K562 (cell line): ENCODE results near the gene CPED1. TPM values are rescaled to one million over a fixed set of nuclear protein-coding genes. Genes with fewer than 3 reads are reported as not detected.

ENCODE experiments used
- ATAC-seq: fragments of 200-7000 bp; cut with Tn5 transposase; 3 replicates; pipeline ENCODE4 v1.9.1; 2020; ENCODE audit warnings: moderate library complexity
- BruUV-seq: library from RNA; stranded (reverse); fragments of 400-500 nt; replicated peaks from 2 replicates; lab custom pipeline; 2021; lab: Mats Ljungman, UMichigan
- CTCF ChIA-PET: fragments of 300-600 bp; formaldehyde crosslinking; extraction: SDS; loops from one replicate; lab custom pipeline; 2021; ENCODE audit warnings: low intra/inter-chr PET ratio; lab: Yijun Ruan, JAX
- POLR2A ChIA-PET: fragments of 300-600, 350-650 bp; sonication (Branson Sonifier 250); formaldehyde crosslinking; extraction: SDS; loops from one replicate; lab custom pipeline; 2021; ENCODE audit warnings: antibody characterized with exemption, inconsistent platforms; lab: Yijun Ruan, JAX
- DNase-seq, 4 experiments: peaks; one replicate each; pipeline versions ENCODE4 v3.0.0 to v3.0.0-alpha.2; 2011 to 2018; ENCODE audit warnings: low spot score in 3 of 4, mixed read lengths in 3 of 4; ENCODE audit errors: extremely low read depth in 1 of 4
- FAIRE-seq: peaks from 2 replicates; lab custom pipeline; 2011; peaks lifted over from hg19 to GRCh38; lab: Jason Lieb, UNC
- H2AFZ ChIP-seq: 2 replicates; pipeline ENCODE4 v1.6.0; 2011; ENCODE audit warnings: low read depth, low read length, control low read depth, inconsistent platforms
- H3K27ac ChIP-seq: fragments of 200-600 bp; 3 replicates; pipeline ENCODE4 v1.8.0; 2011; ENCODE audit warnings: low read depth, mild to moderate bottlenecking, control low read depth, inconsistent platforms, low read length, moderate library complexity, mixed read lengths; ENCODE audit errors: extremely low read depth
- H3K27me3 ChIP-seq, 2 experiments: fragments of 300-600 bp in 1 of 2; 2 replicates in 1 of 2; 3 replicates in 1 of 2; pipeline versions ENCODE4 v1.6.0 to v1.8.0; 2011; ENCODE audit warnings: inconsistent platforms in 2 of 2, low read length in 2 of 2, mild to moderate bottlenecking in 1 of 2, mixed read lengths in 1 of 2, moderate library complexity in 1 of 2; ENCODE audit not compliant: control insufficient read depth in 2 of 2, insufficient read depth in 2 of 2
- H3K36me3 ChIP-seq: fragments of 300-600 bp; 3 replicates; pipeline ENCODE4 v1.8.0; 2011; ENCODE audit warnings: mild to moderate bottlenecking, low read length, inconsistent platforms; ENCODE audit not compliant: control insufficient read depth, insufficient read depth
- H3K4me1 ChIP-seq, 2 experiments: fragments of 200-600 bp in 1 of 2; replicated peaks in 1 of 2; 2 replicates in 1 of 2; 3 replicates in 1 of 2; pipeline versions ENCODE4 v1.5.1 to v1.8.0; 2011; ENCODE audit warnings: inconsistent platforms in 2 of 2, low read length in 2 of 2, mild to moderate bottlenecking in 1 of 2, mixed read lengths in 1 of 2, moderate library complexity in 1 of 2; ENCODE audit not compliant: control insufficient read depth in 2 of 2, insufficient read depth in 2 of 2
- H3K4me2 ChIP-seq: 2 replicates; pipeline ENCODE4 v1.6.1; 2011; ENCODE audit warnings: low read length, control low read depth, inconsistent platforms, mixed read lengths; ENCODE audit not compliant: insufficient read depth
- H3K4me3 ChIP-seq: fragments of 200-600 bp; sonication (generic), shearing (Covaris generic); 2 replicates; pipeline ENCODE4 v1.5.1; 2016; ENCODE audit warnings: control low read depth, inconsistent platforms
- H3K79me2 ChIP-seq: fragments of 200-600 bp; 3 replicates; pipeline ENCODE4 v1.8.0; 2011; ENCODE audit warnings: low read length, inconsistent platforms; ENCODE audit not compliant: control insufficient read depth, insufficient read depth
- H3K9ac ChIP-seq, 2 experiments: 2 replicates each; pipeline versions ENCODE4 v1.6.0 to v1.6.1; 2011; ENCODE audit warnings: low read depth in 2 of 2, low read length in 2 of 2, control low read depth in 1 of 2, inconsistent platforms in 1 of 2, mild to moderate bottlenecking in 1 of 2, mixed read lengths in 1 of 2; ENCODE audit not compliant: insufficient read depth in 1 of 2
- H3K9me1 ChIP-seq: one replicate; pipeline ENCODE4 v1.6.0; 2011; ENCODE audit warnings: inconsistent platforms, mild to moderate bottlenecking, low read length, moderate library complexity; ENCODE audit not compliant: control insufficient read depth, insufficient read depth
- H3K9me3 ChIP-seq: replicated peaks from 2 replicates; pipeline ENCODE4 v1.5.1; 2011; ENCODE audit warnings: low read depth, low read length, inconsistent platforms; ENCODE audit not compliant: control insufficient read depth, insufficient read depth
- H4K20me1 ChIP-seq: replicated peaks from 2 replicates; pipeline ENCODE4 v1.6.1; 2011; ENCODE audit warnings: low read length, inconsistent platforms, mixed read lengths; ENCODE audit not compliant: control insufficient read depth, insufficient read depth
- ATF7 ChIP-seq: fragments of 450-650 bp; IDR thresholded peaks from 2 replicates; pipeline ENCODE4 v1.7.1; 2014; ENCODE audit warnings: mild to moderate bottlenecking, moderate library complexity
- CBX2 ChIP-seq: fragments of 200-600 bp; sonication (generic); IDR thresholded peaks from one replicate; pipeline ENCODE4 v1.6.1; 2012; ENCODE audit warnings: mild to moderate bottlenecking, low read length, inconsistent platforms; ENCODE audit not compliant: insufficient read depth, poor library complexity, severe bottlenecking
- CREB3L1 ChIP-seq: fragments of 450-650 bp; IDR thresholded peaks from 2 replicates; pipeline ENCODE4 v1.6.1; 2014; ENCODE audit warnings: low read depth, mild to moderate bottlenecking, moderate library complexity, borderline replicate concordance
- ELF4 ChIP-seq: fragments of 450-650 bp; formaldehyde crosslinking; IDR thresholded peaks from 2 replicates; pipeline ENCODE4 v1.4.0; 2022; ENCODE audit warnings: missing genetic modification characterization
- GTF3C2 ChIP-seq: IDR thresholded peaks from 3 replicates; pipeline ENCODE4 v1.6.1; 2011; ENCODE audit warnings: borderline replicate concordance, mild to moderate bottlenecking, moderate library complexity; ENCODE audit not compliant: insufficient read length; ENCODE audit errors: extremely low read depth
- MAZ ChIP-seq, 2 experiments: fragments of 450-650 bp in 1 of 2; sonication (generic) in 1 of 2; formaldehyde crosslinking; IDR thresholded peaks in 1 of 2; conservative IDR thresholded peaks in 1 of 2; 2 replicates each; pipeline versions ENCODE4 v1.4.0 to v1.5.0; 2020; ENCODE audit warnings: mild to moderate bottlenecking in 1 of 2, missing genetic modification reagents in 1 of 2
- MXI1 ChIP-seq: IDR thresholded peaks from 2 replicates; pipeline ENCODE4 v1.6.1; 2011; ENCODE audit warnings: low read depth, mild to moderate bottlenecking, improper control_type of control experiment, low read length
- NFYB ChIP-seq: IDR thresholded peaks from 2 replicates; pipeline ENCODE4 v1.6.1; 2011; ENCODE audit warnings: mild to moderate bottlenecking, moderate library complexity; ENCODE audit not compliant: insufficient read length; ENCODE audit errors: extremely low read depth
- PKNOX1 ChIP-seq: fragments of 450-650 bp; IDR thresholded peaks from 2 replicates; pipeline ENCODE4 v1.6.1; 2016
- SIRT6 ChIP-seq: IDR thresholded peaks from one replicate; pipeline ENCODE4 v1.6.1; 2012; ENCODE audit warnings: low read depth, mild to moderate bottlenecking, control low read depth, inconsistent platforms, low read length, moderate library complexity
- SIX5 ChIP-seq, 2 experiments: IDR thresholded peaks; 2 replicates each; pipeline ENCODE4 v1.6.1; 2011; ENCODE audit warnings: low read length in 2 of 2, borderline replicate concordance in 1 of 2, low read depth in 1 of 2, mild to moderate bottlenecking in 1 of 2, moderate library complexity in 1 of 2; ENCODE audit not compliant: insufficient read depth in 1 of 2
- SMARCA4 ChIP-seq: fragments of 450-650 bp; IDR thresholded peaks from 2 replicates; pipeline ENCODE4 v1.6.1; 2016
- TAL1 ChIP-seq: fragments of 450-650 bp; IDR thresholded peaks from 2 replicates; pipeline ENCODE4 v1.6.1; 2016; ENCODE audit warnings: mild to moderate bottlenecking
- ZNF175 ChIP-seq: fragments of 200-800 bp; sonication (Bioruptor generic); IDR thresholded peaks from 2 replicates; pipeline ENCODE4 v1.6.1; 2016; ENCODE audit warnings: low read depth, mild to moderate bottlenecking, missing genetic modification characterization, missing compliant biosample characterization
- WGBS: fragments of 100-300 bp; shearing (Covaris generic); methylation state at CpG from one replicate; pipeline ENCODE4 v1.1.6; 2016; ENCODE audit warnings: low coverage, mixed read lengths; ENCODE audit not compliant: insufficient coverage; ENCODE audit errors: missing lambda C conversion rate; 5-methylcytosine and 5-hydroxymethylcytosine counted together
- in situ Hi-C: fragments of 300-500 bp; cut with MboI; formaldehyde crosslinking; loops from 4 replicates; pipeline ENCODE4 v1.15.0; 2018; ENCODE audit warnings: inconsistent platforms, mixed read lengths
- intact Hi-C: fragments of 100-400 bp; cut with micrococcal nuclease; formaldehyde crosslinking; loops from 2 replicates; pipeline ENCODE4 v1.14.2; 2022
- polyA plus RNA-seq, 8 experiments: library from polyadenylated mRNA; depleted of rRNA in 4 of 8; stranded (reverse) in 5 of 8; unstranded in 3 of 8; fragments of >200 nt; fragmentation: Nextera tagmentation in 2 of 8; fragmentation: Illumina TruSeq in 1 of 8; extraction: Ambion mirVana in 2 of 8; extraction: Trizol in 1 of 8; gene quantifications; 2 replicates each; pipeline versions ENCODE4 v1.2.1 to v1.2.3, GENCODE V29; 2011 to 2014; ENCODE audit warnings: inconsistent platforms in 1 of 8, missing spikeins in 1 of 8
- total RNA-seq, 7 experiments: library from RNA; depleted of rRNA in 6 of 7; stranded (reverse); fragments of >200 nt in 6 of 7; fragmentation: Illumina TruSeq in 2 of 7; extraction: Trizol in 2 of 7; gene quantifications; 2 replicates each; pipeline versions ENCODE4 v1.2.1 to v1.2.3, GENCODE V29; 2011 to 2021; ENCODE audit warnings: low replicate concordance in 1 of 7

Gene CPED1
- total and polyA plus RNA-seq, 9 of the 15 experiments (the other 6 are each of a cell fraction or from before 2014, with no cell fraction given): 195 to 393 (median 290) TPM

- TF ChIP-seq CREB3L1 (no peak), MXI1 (no peak)
Measured at GRCh38 chr7:121071132-121071531, 82.6 kb downstream of the CPED1 start (continued).

GRCh38 chr7:121071662-121072061, 83.2 kb downstream of the CPED1 start:
- Histone ChIP-seq H3K4me1 (peaks cover 21 to 70% of the 10 kb centered on the region in 2 experiments), H3K9ac (0 out of 4 replicates have a peak overlapping the region, but pooled peaks of 1 of the 2 experiments have one; percentile 3), H3K9me1 (no peaks in the 10 kb centered on the region), H3K36me3 (peaks cover 59% of the 10 kb centered on the region), H3K27ac (peak overlapping the region; percentile 42; the same call in 2 of the 3 replicates), H3K27me3 (no peaks in the 10 kb centered on the region), H3K4me3 (no peak overlapping the region), H3K79me2 (peaks cover 80% of the 10 kb centered on the region), H4K20me1 (no peaks in the 10 kb centered on the region), H2AFZ (no peak overlapping the region), H3K9me3 (peaks cover 1% of the 10 kb centered on the region; the same call in 1 of the 2 replicates), H3K4me2 (no peak overlapping the region)
- ChIA-PET CTCF (no interaction called here), POLR2A (interaction anchor here (0.9 to 1.9 kb wide), 7 partner anchors 12 to 83 kb away, joined by 3 to 8 read pairs (median 6); partner anchors contain the start of gene CPED1)
- no TSS peak for BruUV-seq
- in situ Hi-C loops: no loop called here
- WGBS: 50% methylated on average over 2 of the region's 2 CpGs
- DNase-seq: peak in 1 of 4 experiments; percentile 30
- no peak for FAIRE-seq
- intact Hi-C loops: no loop called here
- no peak for ATAC-seq
- no peak for TF ChIP-seq ELF4 (CRISPR knock-in tag)
- TF ChIP-seq NFYB: no peak
- TF ChIP-seq TAL1: 0 out of 2 replicates have a peak, but pooled peaks have one; percentile 12
- peak; percentile 65; the same call in 1 of the 2 replicates for TF ChIP-seq ZNF175 (CRISPR knock-in tag)
- TF ChIP-seq PKNOX1: peak; percentile 23; the same call in 1 of the 2 replicates
- peak; percentile 74; the same call in 1 of the 2 replicates for TF ChIP-seq ATF7
- no peak for TF ChIP-seq SIRT6
- no peak for TF ChIP-seq SIX5 (IDR thresholded peaks at IDR 0.05; ENCODE audit: borderline replicate concordance in 1 of 2, insufficient read depth in 1 of 2, low read depth in 1 of 2, low read length in 2 of 2)
- 0 out of 2 replicates have a peak, but pooled peaks have one; percentile 16 for TF ChIP-seq SMARCA4
- peak in 1 of 2 experiments; percentile 69; a peak in 2 of 4 replicates for TF ChIP-seq MAZ (CRISPR knock-in tag; conservative IDR thresholded peaks at IDR 0.05 in 1 of 2, IDR thresholded peaks at IDR 0.05 in 1 of 2)
- no peak for TF ChIP-seq CBX2
- no peak for TF ChIP-seq GTF3C2
